Measurements from ENCODE around the gene PNMA1.

Gene PNMA1

GRCh38 chr14:73696466-73697400 is 17.5 kb downstream of the PNMA1 start:
- no peak for TF ChIP-seq NFIC (IDR thresholded peaks at IDR 0.05)
- TF ChIP-seq CEBPB (IDR thresholded peaks at IDR 0.05): no peak
- TF ChIP-seq, protein P1, sequence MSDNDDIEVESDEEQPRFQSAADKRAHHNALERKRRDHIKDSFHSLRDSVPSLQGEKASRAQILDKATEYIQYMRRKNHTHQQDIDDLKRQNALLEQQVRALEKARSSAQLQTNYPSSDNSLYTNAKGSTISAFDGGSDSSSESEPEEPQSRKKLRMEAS (IDR thresholded peaks at IDR 0.05): no peak
- no peak for TF ChIP-seq EGR1 (IDR thresholded peaks at IDR 0.05)
- TF ChIP-seq, protein P2, sequence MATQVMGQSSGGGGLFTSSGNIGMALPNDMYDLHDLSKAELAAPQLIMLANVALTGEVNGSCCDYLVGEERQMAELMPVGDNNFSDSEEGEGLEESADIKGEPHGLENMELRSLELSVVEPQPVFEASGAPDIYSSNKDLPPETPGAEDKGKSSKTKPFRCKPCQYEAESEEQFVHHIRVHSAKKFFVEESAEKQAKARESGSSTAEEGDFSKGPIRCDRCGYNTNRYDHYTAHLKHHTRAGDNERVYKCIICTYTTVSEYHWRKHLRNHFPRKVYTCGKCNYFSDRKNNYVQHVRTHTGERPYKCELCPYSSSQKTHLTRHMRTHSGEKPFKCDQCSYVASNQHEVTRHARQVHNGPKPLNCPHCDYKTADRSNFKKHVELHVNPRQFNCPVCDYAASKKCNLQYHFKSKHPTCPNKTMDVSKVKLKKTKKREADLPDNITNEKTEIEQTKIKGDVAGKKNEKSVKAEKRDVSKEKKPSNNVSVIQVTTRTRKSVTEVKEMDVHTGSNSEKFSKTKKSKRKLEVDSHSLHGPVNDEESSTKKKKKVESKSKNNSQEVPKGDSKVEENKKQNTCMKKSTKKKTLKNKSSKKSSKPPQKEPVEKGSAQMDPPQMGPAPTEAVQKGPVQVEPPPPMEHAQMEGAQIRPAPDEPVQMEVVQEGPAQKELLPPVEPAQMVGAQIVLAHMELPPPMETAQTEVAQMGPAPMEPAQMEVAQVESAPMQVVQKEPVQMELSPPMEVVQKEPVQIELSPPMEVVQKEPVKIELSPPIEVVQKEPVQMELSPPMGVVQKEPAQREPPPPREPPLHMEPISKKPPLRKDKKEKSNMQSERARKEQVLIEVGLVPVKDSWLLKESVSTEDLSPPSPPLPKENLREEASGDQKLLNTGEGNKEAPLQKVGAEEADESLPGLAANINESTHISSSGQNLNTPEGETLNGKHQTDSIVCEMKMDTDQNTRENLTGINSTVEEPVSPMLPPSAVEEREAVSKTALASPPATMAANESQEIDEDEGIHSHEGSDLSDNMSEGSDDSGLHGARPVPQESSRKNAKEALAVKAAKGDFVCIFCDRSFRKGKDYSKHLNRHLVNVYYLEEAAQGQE (IDR thresholded peaks at IDR 0.05; ENCODE audit: low read depth): no peak
- TF ChIP-seq, protein P3, sequence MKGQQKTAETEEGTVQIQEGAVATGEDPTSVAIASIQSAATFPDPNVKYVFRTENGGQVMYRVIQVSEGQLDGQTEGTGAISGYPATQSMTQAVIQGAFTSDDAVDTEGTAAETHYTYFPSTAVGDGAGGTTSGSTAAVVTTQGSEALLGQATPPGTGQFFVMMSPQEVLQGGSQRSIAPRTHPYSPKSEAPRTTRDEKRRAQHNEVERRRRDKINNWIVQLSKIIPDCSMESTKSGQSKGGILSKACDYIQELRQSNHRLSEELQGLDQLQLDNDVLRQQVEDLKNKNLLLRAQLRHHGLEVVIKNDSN (IDR thresholded peaks at IDR 0.05): no peak
- no peak for TF ChIP-seq CREB1 (IDR thresholded peaks at IDR 0.05; ENCODE audit: low read depth)
- no peak for TF ChIP-seq EP300 (IDR thresholded peaks at IDR 0.05; ENCODE audit: borderline replicate concordance)
- no peak for TF ChIP-seq TEAD4 (IDR thresholded peaks at IDR 0.05)
- TF ChIP-seq FOXM1 (IDR thresholded peaks at IDR 0.05; ENCODE audit: borderline replicate concordance, low read depth): no peak
- TF ChIP-seq TCF12 (IDR thresholded peaks at IDR 0.05; ENCODE audit: low read depth): no peak
- no peak for TF ChIP-seq TAF1 (IDR thresholded peaks at IDR 0.05; ENCODE audit: low read depth)
- no peak for TF ChIP-seq YY1 (IDR thresholded peaks at IDR 0.05; ENCODE audit: low read depth)
- TF ChIP-seq ZBTB7A (IDR thresholded peaks at IDR 0.05; ENCODE audit: low read depth): no peak

- no peak for TF ChIP-seq TAF1 (IDR thresholded peaks at IDR 0.05; ENCODE audit: low read depth)
- no peak for TF ChIP-seq TEAD4 (IDR thresholded peaks at IDR 0.05)
- TF ChIP-seq RAD21 (IDR thresholded peaks at IDR 0.05; ENCODE audit: low read depth): no peak
- no peak for TF ChIP-seq ZBTB7A (IDR thresholded peaks at IDR 0.05; ENCODE audit: low read depth)
- TF ChIP-seq CEBPB (IDR thresholded peaks at IDR 0.05): no peak
- no peak for TF ChIP-seq CREB1 (IDR thresholded peaks at IDR 0.05; ENCODE audit: low read depth)
- no peak for TF ChIP-seq NFIC (IDR thresholded peaks at IDR 0.05)
- no peak for TF ChIP-seq EP300 (IDR thresholded peaks at IDR 0.05; ENCODE audit: borderline replicate concordance)
- no peak for TF ChIP-seq EGR1 (IDR thresholded peaks at IDR 0.05)
- TF ChIP-seq YY1 (IDR thresholded peaks at IDR 0.05; ENCODE audit: low read depth): no peak
- TF ChIP-seq, protein P2 (IDR thresholded peaks at IDR 0.05; ENCODE audit: low read depth): no peak
- TF ChIP-seq FOXM1 (IDR thresholded peaks at IDR 0.05; ENCODE audit: borderline replicate concordance, low read depth): no peak
- TF ChIP-seq TCF12 (IDR thresholded peaks at IDR 0.05; ENCODE audit: low read depth): no peak
- TF ChIP-seq, protein P3 (IDR thresholded peaks at IDR 0.05): no peak
- TF ChIP-seq, protein P1 (IDR thresholded peaks at IDR 0.05): no peak
These were observed 18.2 kb downstream of the PNMA1 start for GRCh38 chr14:73695997-73696396.

DNA sequence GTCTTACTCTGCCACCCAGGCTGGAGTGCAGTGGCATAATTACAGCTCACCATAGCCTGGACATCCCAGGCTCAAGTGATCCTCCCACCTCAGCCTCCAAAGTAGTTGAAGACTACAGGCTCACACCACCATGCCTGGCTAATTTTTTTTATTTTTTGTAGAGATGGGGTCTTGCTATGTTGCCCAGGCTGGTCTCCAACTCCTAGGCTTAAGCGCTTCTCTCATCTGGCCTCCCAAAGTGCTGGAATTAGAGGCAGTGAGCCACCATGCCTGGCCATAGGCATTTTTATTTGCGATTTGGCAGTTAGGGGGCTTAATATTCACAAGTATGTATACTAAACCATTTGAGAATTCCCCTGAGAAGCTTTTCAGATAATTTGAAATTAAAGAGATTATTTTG is 19.1 kb downstream of the PNMA1 start:
- TF ChIP-seq EGR1 (IDR thresholded peaks at IDR 0.05): no peak
- TF ChIP-seq NFIC (IDR thresholded peaks at IDR 0.05): no peak
- TF ChIP-seq CEBPB (IDR thresholded peaks at IDR 0.05): no peak
- TF ChIP-seq, protein P2 (IDR thresholded peaks at IDR 0.05; ENCODE audit: low read depth): no peak
- no peak for TF ChIP-seq CREB1 (IDR thresholded peaks at IDR 0.05; ENCODE audit: low read depth)
- TF ChIP-seq TEAD4 (IDR thresholded peaks at IDR 0.05): no peak
- TF ChIP-seq EP300 (IDR thresholded peaks at IDR 0.05; ENCODE audit: borderline replicate concordance): no peak
- TF ChIP-seq, protein P1 (IDR thresholded peaks at IDR 0.05): no peak
- no peak for TF ChIP-seq TAF1 (IDR thresholded peaks at IDR 0.05; ENCODE audit: low read depth)
- TF ChIP-seq FOXM1 (IDR thresholded peaks at IDR 0.05; ENCODE audit: borderline replicate concordance, low read depth): no peak
- no peak for TF ChIP-seq TCF12 (IDR thresholded peaks at IDR 0.05; ENCODE audit: low read depth)
- TF ChIP-seq YY1 (IDR thresholded peaks at IDR 0.05; ENCODE audit: low read depth): no peak
- TF ChIP-seq RAD21 (IDR thresholded peaks at IDR 0.05; ENCODE audit: low read depth): no peak
- TF ChIP-seq, protein P3 (IDR thresholded peaks at IDR 0.05): no peak
- TF ChIP-seq ZBTB7A (IDR thresholded peaks at IDR 0.05; ENCODE audit: low read depth): no peak

Measured in Ishikawa (cell line).